ENCODE measurements around the gene USPL1. TPM values are rescaled to one million over a fixed set of nuclear protein-coding genes. Genes with fewer than 3 reads are reported as not detected.
A peak's percentile ranks its signal among the peaks of the same experiment; 100 is the strongest.

The USPL1 gene
- total and polyA plus RNA-seq, 2 of the 13 experiments (the other 11 are each of a cell fraction or from before 2014, with no cell fraction given): 13.7 to 15.9 TPM

DNA sequence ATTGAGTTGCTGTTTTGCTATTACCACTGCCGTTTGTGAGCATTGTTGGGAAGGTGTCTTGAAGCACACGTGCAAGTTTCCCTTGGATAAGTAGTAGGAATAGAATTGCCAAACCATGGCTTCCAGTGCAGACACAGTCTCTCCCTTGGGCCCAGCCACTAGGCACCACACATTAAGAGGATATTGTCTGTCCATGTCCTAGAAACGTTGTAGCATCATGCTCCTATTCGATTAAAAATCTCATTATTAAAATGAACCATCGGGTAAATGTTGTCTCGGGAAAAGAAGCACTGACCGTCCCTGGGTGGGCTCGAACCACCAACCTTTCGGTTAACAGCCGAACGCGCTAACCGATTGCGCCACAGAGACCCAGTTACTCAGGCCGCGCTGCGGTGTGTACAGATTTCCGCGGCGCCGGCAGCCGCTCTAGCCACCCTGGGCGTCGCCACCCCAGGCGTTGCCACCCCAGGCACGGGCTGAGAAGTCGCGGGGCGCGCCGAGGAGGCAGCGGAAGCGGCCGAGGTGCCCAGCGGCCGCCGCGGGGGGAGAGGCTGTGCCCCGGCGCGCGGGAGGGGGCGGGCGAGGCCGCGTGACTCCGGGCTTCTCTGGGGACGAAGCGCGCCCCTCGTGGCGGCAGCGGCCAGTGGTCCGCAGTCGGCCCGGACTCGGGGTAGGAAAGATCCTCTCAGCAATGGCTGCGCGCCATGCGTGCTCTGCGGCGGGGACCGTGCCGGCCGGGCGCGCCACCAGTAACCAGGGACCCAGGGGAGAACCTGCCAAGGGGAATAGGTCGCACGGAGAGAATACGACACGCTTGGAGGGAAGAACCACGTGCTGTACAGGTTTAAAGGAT lies 56.2 kb downstream of the USPL1 start (continued):
- TF ChIP-seq, protein P1, sequence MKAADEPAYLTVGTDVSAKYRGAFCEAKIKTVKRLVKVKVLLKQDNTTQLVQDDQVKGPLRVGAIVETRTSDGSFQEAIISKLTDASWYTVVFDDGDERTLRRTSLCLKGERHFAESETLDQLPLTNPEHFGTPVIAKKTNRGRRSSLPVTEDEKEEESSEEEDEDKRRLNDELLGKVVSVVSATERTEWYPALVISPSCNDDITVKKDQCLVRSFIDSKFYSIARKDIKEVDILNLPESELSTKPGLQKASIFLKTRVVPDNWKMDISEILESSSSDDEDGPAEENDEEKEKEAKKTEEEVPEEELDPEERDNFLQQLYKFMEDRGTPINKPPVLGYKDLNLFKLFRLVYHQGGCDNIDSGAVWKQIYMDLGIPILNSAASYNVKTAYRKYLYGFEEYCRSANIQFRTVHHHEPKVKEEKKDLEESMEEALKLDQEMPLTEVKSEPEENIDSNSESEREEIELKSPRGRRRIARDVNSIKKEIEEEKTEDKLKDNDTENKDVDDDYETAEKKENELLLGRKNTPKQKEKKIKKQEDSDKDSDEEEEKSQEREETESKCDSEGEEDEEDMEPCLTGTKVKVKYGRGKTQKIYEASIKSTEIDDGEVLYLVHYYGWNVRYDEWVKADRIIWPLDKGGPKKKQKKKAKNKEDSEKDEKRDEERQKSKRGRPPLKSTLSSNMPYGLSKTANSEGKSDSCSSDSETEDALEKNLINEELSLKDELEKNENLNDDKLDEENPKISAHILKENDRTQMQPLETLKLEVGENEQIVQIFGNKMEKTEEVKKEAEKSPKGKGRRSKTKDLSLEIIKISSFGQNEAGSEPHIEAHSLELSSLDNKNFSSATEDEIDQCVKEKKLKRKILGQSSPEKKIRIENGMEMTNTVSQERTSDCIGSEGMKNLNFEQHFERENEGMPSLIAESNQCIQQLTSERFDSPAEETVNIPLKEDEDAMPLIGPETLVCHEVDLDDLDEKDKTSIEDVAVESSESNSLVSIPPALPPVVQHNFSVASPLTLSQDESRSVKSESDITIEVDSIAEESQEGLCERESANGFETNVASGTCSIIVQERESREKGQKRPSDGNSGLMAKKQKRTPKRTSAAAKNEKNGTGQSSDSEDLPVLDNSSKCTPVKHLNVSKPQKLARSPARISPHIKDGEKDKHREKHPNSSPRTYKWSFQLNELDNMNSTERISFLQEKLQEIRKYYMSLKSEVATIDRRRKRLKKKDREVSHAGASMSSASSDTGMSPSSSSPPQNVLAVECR (CRISPR knock-in tag; IDR thresholded peaks at IDR 0.05; ENCODE audit: borderline replicate concordance): peak; percentile 67; the same call in 1 of the 2 replicates
- no peak for TF ChIP-seq ZNF124 (CRISPR knock-in tag; IDR thresholded peaks at IDR 0.05)
- TF ChIP-seq HNF4G (IDR thresholded peaks at IDR 0.05; ENCODE audit: borderline replicate concordance, low read depth, low read length): no peak
- no peak for TF ChIP-seq HNF4G (CRISPR knock-in tag; IDR thresholded peaks at IDR 0.05; ENCODE audit: borderline replicate concordance, low read depth)
- 0 out of 2 replicates have a peak, but pooled peaks have one; percentile 42 for TF ChIP-seq IRX3 (CRISPR knock-in tag; IDR thresholded peaks at IDR 0.05; ENCODE audit: borderline replicate concordance, low read depth)
- TF ChIP-seq HDAC1 (CRISPR knock-in tag; IDR thresholded peaks at IDR 0.05): peak; percentile 83
- peak; percentile 73; the same call in 1 of the 2 replicates for TF ChIP-seq ZNF607 (CRISPR knock-in tag; IDR thresholded peaks at IDR 0.05; ENCODE audit: borderline replicate concordance)
- TF ChIP-seq CBFB (CRISPR knock-in tag; IDR thresholded peaks at IDR 0.05): peak; percentile 74; the same call in 1 of the 2 replicates
- peak; percentile 18 for TF ChIP-seq SRSF1 (optimal IDR thresholded peaks at IDR 0.05; ENCODE audit: low read depth, low read length)
- peak; percentile 98 for TF ChIP-seq ZNF574 (CRISPR knock-in tag; IDR thresholded peaks at IDR 0.05)
- TF ChIP-seq ZNF792 (CRISPR knock-in tag; IDR thresholded peaks at IDR 0.05): no peak
- TF ChIP-seq KDM6A (CRISPR knock-in tag; IDR thresholded peaks at IDR 0.05; ENCODE audit: low read depth): no peak
- TF ChIP-seq, protein P2, sequence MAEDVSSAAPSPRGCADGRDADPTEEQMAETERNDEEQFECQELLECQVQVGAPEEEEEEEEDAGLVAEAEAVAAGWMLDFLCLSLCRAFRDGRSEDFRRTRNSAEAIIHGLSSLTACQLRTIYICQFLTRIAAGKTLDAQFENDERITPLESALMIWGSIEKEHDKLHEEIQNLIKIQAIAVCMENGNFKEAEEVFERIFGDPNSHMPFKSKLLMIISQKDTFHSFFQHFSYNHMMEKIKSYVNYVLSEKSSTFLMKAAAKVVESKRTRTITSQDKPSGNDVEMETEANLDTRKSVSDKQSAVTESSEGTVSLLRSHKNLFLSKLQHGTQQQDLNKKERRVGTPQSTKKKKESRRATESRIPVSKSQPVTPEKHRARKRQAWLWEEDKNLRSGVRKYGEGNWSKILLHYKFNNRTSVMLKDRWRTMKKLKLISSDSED (CRISPR knock-in tag; IDR thresholded peaks at IDR 0.05): no peak
- TF ChIP-seq ZNF33B (CRISPR knock-in tag; IDR thresholded peaks at IDR 0.05): peak; percentile 35; the same call in 1 of the 2 replicates
- TF ChIP-seq ZNF776 (CRISPR knock-in tag; IDR thresholded peaks at IDR 0.05): 0 out of 2 replicates have a peak, but pooled peaks have one; percentile 75
- TF ChIP-seq, protein P3, sequence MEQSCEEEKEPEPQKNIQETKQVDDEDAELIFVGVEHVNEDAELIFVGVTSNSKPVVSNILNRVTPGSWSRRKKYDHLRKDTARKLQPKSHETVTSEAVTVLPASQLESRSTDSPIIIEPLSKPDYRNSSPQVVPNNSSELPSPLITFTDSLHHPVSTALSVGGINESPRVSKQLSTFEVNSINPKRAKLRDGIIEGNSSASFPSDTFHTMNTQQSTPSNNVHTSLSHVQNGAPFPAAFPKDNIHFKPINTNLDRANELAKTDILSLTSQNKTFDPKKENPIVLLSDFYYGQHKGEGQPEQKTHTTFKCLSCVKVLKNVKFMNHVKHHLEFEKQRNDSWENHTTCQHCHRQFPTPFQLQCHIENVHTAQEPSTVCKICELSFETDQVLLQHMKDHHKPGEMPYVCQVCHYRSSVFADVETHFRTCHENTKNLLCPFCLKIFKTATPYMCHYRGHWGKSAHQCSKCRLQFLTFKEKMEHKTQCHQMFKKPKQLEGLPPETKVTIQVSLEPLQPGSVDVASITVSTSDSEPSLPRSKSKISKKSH (CRISPR knock-in tag; IDR thresholded peaks at IDR 0.05; ENCODE audit: borderline replicate concordance): no peak; the same call in 1 of the 2 replicates
- TF ChIP-seq ESRRA (CRISPR knock-in tag; IDR thresholded peaks at IDR 0.05; ENCODE audit: low read depth): peak; percentile 74
- no peak for TF ChIP-seq DNMT3B (CRISPR knock-in tag; conservative IDR thresholded peaks at IDR 0.05)
- peak; percentile 26; the same call in 1 of the 2 replicates for TF ChIP-seq DMAP1 (CRISPR knock-in tag; IDR thresholded peaks at IDR 0.05)
- TF ChIP-seq ZNF562 (CRISPR knock-in tag; IDR thresholded peaks at IDR 0.05; ENCODE audit: borderline replicate concordance): no peak
